Ishikawa (cell line): Measurements from ENCODE around the gene NFIX.

Source experiments
- CEBPB ChIP-seq: IDR thresholded peaks from 2 replicates; pipeline ENCODE4 v1.6.1; 2012
- CREB1 ChIP-seq: IDR thresholded peaks from 2 replicates; pipeline ENCODE4 v1.6.1; 2012; ENCODE audit warnings: low read depth
- EGR1 ChIP-seq: IDR thresholded peaks from 2 replicates; pipeline ENCODE4 v1.6.1; 2012
- EP300 ChIP-seq: IDR thresholded peaks from 2 replicates; pipeline ENCODE4 v1.6.1; 2012; ENCODE audit warnings: borderline replicate concordance
- FOXM1 ChIP-seq: IDR thresholded peaks from 2 replicates; pipeline ENCODE4 v1.6.1; 2012; ENCODE audit warnings: low read depth, borderline replicate concordance
- NFIC ChIP-seq: IDR thresholded peaks from 2 replicates; pipeline ENCODE4 v1.6.1; 2012
- RAD21 ChIP-seq: IDR thresholded peaks from 2 replicates; pipeline ENCODE4 v1.6.1; 2012; ENCODE audit warnings: low read depth
- REST ChIP-seq: IDR thresholded peaks from 2 replicates; pipeline ENCODE4 v1.6.1; 2012; ENCODE audit warnings: low read depth, mild to moderate bottlenecking
- TAF1 ChIP-seq: IDR thresholded peaks from 2 replicates; pipeline ENCODE4 v1.6.1; 2012; ENCODE audit warnings: low read depth, mild to moderate bottlenecking
- TCF12 ChIP-seq: IDR thresholded peaks from 2 replicates; pipeline ENCODE4 v1.6.1; 2012; ENCODE audit warnings: low read depth
- TEAD4 ChIP-seq: IDR thresholded peaks from 2 replicates; pipeline ENCODE4 v1.6.1; 2012
- YY1 ChIP-seq: IDR thresholded peaks from 2 replicates; pipeline ENCODE4 v1.6.1; 2012; ENCODE audit warnings: low read depth
- ZBTB7A ChIP-seq: IDR thresholded peaks from 2 replicates; pipeline ENCODE4 v1.6.1; 2012; ENCODE audit warnings: low read depth
- TF ChIP-seq, protein P1 (sequence below): IDR thresholded peaks from 2 replicates; pipeline ENCODE4 v1.6.1; 2012
- TF ChIP-seq, protein P2 (sequence below): IDR thresholded peaks from 2 replicates; pipeline ENCODE4 v1.6.1; 2012

The NFIX gene

DNA sequence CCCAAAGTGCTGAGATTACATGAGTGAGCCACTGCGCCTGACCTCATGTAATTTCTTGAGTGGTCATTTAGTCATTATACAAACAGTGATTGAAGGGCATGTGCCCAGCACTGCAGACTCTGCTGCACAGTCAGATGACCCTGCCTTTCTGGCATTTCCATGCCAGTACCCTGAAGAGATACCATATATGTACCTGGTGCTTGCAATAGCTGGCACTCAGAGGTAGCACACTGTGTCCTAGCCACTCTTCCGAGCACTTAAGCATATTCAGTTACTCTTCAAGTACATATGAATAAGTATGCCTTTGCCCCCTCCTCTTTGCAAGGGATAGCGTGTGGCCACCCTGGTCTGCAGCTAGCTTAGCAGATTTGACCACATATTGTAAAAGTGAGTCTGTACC, 139.4 kb downstream of the NFIX start:
- no peak for TF ChIP-seq YY1
- TF ChIP-seq CEBPB = no peak
- TF ChIP-seq ZBTB7A = no peak
- TF ChIP-seq TEAD4 = no peak
- TF ChIP-seq EGR1 = no peak
- no peak for TF ChIP-seq EP300
- no peak for TF ChIP-seq FOXM1
- TF ChIP-seq RAD21 = no peak

DNA sequence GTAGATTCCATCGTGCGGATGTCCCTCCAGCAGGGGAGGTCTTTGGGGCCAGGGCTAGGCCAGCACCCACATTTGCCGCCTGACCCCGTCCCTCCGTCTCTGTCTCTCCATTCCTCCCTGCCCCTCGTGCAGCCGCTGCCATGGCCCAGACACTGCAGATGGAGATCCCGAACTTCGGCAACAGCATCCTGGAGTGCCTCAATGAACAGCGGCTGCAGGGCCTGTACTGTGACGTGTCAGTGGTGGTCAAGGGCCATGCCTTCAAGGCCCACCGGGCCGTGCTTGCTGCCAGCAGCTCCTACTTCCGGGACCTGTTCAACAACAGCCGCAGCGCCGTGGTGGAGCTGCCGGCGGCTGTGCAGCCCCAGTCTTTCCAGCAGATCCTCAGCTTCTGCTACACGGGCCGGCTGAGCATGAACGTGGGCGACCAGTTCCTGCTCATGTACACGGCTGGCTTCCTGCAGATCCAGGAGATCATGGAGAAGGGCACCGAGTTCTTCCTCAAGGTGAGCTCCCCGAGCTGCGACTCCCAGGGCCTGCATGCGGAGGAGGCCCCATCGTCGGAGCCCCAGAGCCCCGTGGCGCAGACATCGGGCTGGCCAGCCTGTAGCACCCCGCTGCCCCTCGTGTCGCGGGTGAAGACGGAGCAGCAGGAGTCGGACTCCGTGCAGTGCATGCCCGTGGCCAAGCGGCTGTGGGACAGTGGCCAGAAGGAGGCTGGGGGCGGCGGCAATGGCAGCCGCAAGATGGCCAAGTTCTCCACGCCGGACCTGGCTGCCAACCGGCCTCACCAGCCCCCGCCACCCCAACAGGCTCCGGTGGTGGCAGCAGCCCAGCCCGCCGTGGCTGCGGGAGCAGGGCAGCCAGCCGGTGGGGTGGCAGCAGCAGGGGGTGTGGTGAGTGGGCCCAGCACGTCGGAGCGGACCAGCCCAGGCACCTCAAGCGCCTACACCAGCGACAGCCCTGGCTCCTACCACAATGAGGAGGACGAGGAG, 140.1 kb downstream of the NFIX start:
- no peak for TF ChIP-seq FOXM1
- no peak for TF ChIP-seq CREB1
- no peak for TF ChIP-seq TAF1
- TF ChIP-seq YY1 = no peak

- TF ChIP-seq FOXM1 = no peak
- TF ChIP-seq YY1 = no peak
- no peak for TF ChIP-seq NFIC
- TF ChIP-seq CREB1 = no peak
- TF ChIP-seq ZBTB7A = no peak
- TF ChIP-seq TAF1 = no peak
- TF ChIP-seq, protein P1, sequence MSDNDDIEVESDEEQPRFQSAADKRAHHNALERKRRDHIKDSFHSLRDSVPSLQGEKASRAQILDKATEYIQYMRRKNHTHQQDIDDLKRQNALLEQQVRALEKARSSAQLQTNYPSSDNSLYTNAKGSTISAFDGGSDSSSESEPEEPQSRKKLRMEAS = no peak
- TF ChIP-seq EP300 = no peak
- TF ChIP-seq TCF12 = no peak
- TF ChIP-seq REST = no peak
- TF ChIP-seq, protein P2, sequence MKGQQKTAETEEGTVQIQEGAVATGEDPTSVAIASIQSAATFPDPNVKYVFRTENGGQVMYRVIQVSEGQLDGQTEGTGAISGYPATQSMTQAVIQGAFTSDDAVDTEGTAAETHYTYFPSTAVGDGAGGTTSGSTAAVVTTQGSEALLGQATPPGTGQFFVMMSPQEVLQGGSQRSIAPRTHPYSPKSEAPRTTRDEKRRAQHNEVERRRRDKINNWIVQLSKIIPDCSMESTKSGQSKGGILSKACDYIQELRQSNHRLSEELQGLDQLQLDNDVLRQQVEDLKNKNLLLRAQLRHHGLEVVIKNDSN = no peak
- TF ChIP-seq TEAD4 = no peak
- no peak for TF ChIP-seq EGR1
- no peak for TF ChIP-seq RAD21
Measured at GRCh38 chr19:13137290-13137794, 142.1 kb downstream of the NFIX start.

GRCh38 chr19:13138171-13138915, 143.1 kb downstream of the NFIX start:
- TF ChIP-seq REST (no peak), ZBTB7A (no peak), NFIC (no peak), TCF12 (no peak)
- TF ChIP-seq, protein P2 = no peak
- TF ChIP-seq, protein P1 = no peak

DNA sequence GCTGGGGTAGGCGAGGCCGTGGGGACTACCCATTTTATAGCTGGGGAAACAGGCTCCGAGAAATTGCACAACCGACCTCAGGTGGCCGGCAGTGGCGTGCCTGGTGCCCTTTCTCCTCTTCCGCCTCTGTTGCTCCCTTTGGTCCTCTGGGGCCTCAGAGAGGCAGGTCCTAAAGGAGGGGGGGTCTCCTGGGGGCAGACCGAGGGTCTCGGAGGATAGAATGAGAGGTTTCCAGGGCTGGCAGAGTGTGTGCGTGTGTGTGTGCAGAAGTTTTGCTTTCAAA, 143.6 kb downstream of the NFIX start:
- no peak for TF ChIP-seq ZBTB7A
- no peak for TF ChIP-seq TCF12
